GOT3 (cell line): ENCODE measurements around the gene EIF2S2.

Source experiments
- DNase-seq: peaks from one replicate; lab custom pipeline; 2025; ENCODE audit warnings: mixed read lengths; lab: John Stamatoyannopoulos, UW

EIF2S2 gene

GRCh38 chr20:34064286-34064685 is 47.8 kb downstream of the EIF2S2 start:
- no peak for DNase-seq

GRCh38 chr20:34062570-34063482 is 49.2 kb downstream of the EIF2S2 start:
- DNase-seq = no peak

GRCh38 chr20:34061695-34062094 is 50.3 kb downstream of the EIF2S2 start:
- no peak for DNase-seq

GRCh38 chr20:34060970-34061369 is 51.1 kb downstream of the EIF2S2 start:
- DNase-seq = no peak

GRCh38 chr20:34058831-34059230 is 53.2 kb downstream of the EIF2S2 start:
- DNase-seq = no peak

GRCh38 chr20:34055290-34055689 is 56.8 kb downstream of the EIF2S2 start:
- DNase-seq = no peak

- DNase-seq = no peak
Observed at GRCh38 chr20:34052414-34052813, 59.6 kb downstream of the EIF2S2 start.

- DNase-seq = no peak
Observed at GRCh38 chr20:34049897-34050695, 61.9 kb downstream of the EIF2S2 start.

GRCh38 chr20:34049389-34049788 is 62.7 kb downstream of the EIF2S2 start:
- no peak for DNase-seq

GRCh38 chr20:34047917-34048316 is 64.1 kb downstream of the EIF2S2 start:
- no peak for DNase-seq

- DNase-seq = no peak
Observed at GRCh38 chr20:34047010-34047687, 64.9 kb downstream of the EIF2S2 start.

GRCh38 chr20:34045930-34046725 is 65.9 kb downstream of the EIF2S2 start:
- no peak for DNase-seq

- DNase-seq = no peak
Observed at GRCh38 chr20:34045294-34045693, 66.7 kb downstream of the EIF2S2 start.

- no peak for DNase-seq
Observed at GRCh38 chr20:34043025-34043424, 69.0 kb downstream of the EIF2S2 start.

- DNase-seq = no peak
Observed at GRCh38 chr20:34042262-34042661, 69.8 kb downstream of the EIF2S2 start.

- DNase-seq = no peak
Observed at GRCh38 chr20:34041226-34041625, 70.8 kb downstream of the EIF2S2 start.

- DNase-seq = no peak
Observed at GRCh38 chr20:34040300-34040995, 71.6 kb downstream of the EIF2S2 start.
